Dedifferentiated amniotic fluid mesenchymal stem cell (primary cell): ENCODE data around the gene ZNF407.

ENCODE experiments used
- DNase-seq: peaks from one replicate; pipeline ENCODE4 v3.0.0-alpha.2; 2016; ENCODE audit errors: extremely low spot score

The ZNF407 gene

GRCh38 chr18:74825460-74825859 is 227.8 kb downstream of the ZNF407 start:
- no peak for DNase-seq

GRCh38 chr18:74826572-74826971 is 228.9 kb downstream of the ZNF407 start:
- DNase-seq = no peak

GRCh38 chr18:74828200-74828599 is 230.5 kb downstream of the ZNF407 start:
- DNase-seq = no peak

- DNase-seq = no peak
These were observed 234.0 kb downstream of the ZNF407 start for GRCh38 chr18:74831571-74832250.

- no peak for DNase-seq
These were observed 234.7 kb downstream of the ZNF407 start for GRCh38 chr18:74832381-74832780.

- no peak for DNase-seq
These were observed 235.3 kb downstream of the ZNF407 start for GRCh38 chr18:74832999-74833398.

GRCh38 chr18:74834424-74835309 is 237.0 kb downstream of the ZNF407 start:
- no peak for DNase-seq

- DNase-seq = no peak
These were observed 238.8 kb downstream of the ZNF407 start for GRCh38 chr18:74836296-74837139.

- no peak for DNase-seq
These were observed 243.0 kb downstream of the ZNF407 start for GRCh38 chr18:74840492-74841167.

GRCh38 chr18:74841248-74841647 is 243.6 kb downstream of the ZNF407 start:
- no peak for DNase-seq

GRCh38 chr18:74849301-74849700 is 251.6 kb downstream of the ZNF407 start:
- DNase-seq = no peak

GRCh38 chr18:74856434-74856833 is 258.8 kb downstream of the ZNF407 start:
- no peak for DNase-seq

- no peak for DNase-seq
These were observed 259.3 kb downstream of the ZNF407 start for GRCh38 chr18:74856928-74857327.

- DNase-seq = no peak
These were observed 260.2 kb downstream of the ZNF407 start for GRCh38 chr18:74857901-74858300.

- no peak for DNase-seq
These were observed 263.5 kb downstream of the ZNF407 start for GRCh38 chr18:74861154-74861553.

- no peak for DNase-seq
These were observed 264.4 kb downstream of the ZNF407 start for GRCh38 chr18:74862094-74862493.

- DNase-seq = no peak
These were observed 268.9 kb downstream of the ZNF407 start for GRCh38 chr18:74866577-74866976.

- no peak for DNase-seq
These were observed 270.8 kb downstream of the ZNF407 start for GRCh38 chr18:74868461-74868860.

GRCh38 chr18:74869904-74870863 is 272.5 kb downstream of the ZNF407 start:
- DNase-seq = no peak

- DNase-seq = no peak
These were observed 273.3 kb downstream of the ZNF407 start for GRCh38 chr18:74870950-74871349.
